Right atrium auricular region (tissue), 2 donors: ENCODE results near the gene CEP85. TPM values are rescaled to one million over a fixed set of nuclear protein-coding genes. Genes with fewer than 3 reads are reported as not detected.

ENCODE experiments used
- DNase-seq: peaks from one replicate; pipeline ENCODE4 v3.0.0-alpha.2; 2019; ENCODE audit warnings: low spot score
- H3K27ac ChIP-seq, 2 donors: fragments of 200-600 bp; sonication (generic); 1 replicate in 1 of 2; 2 replicates in 1 of 2; pipeline ENCODE4 v1.5.1; 2016 to 2019
- H3K27me3 ChIP-seq, 2 donors: fragments of 200-600 bp; sonication (generic); one replicate each; pipeline versions ENCODE4 v1.5.1 to v1.6.0; 2017 to 2019
- H3K36me3 ChIP-seq: fragments of 200-600 bp; sonication (generic); one replicate; pipeline ENCODE4 v1.5.1; 2016
- H3K4me1 ChIP-seq, 2 donors: fragments of 200-600 bp; sonication (generic); one replicate each; pipeline versions ENCODE4 v1.5.1 to v1.6.0; 2017 to 2019
- H3K4me3 ChIP-seq, 2 donors: fragments of 200-600 bp; sonication (generic); 1 replicate in 1 of 2; 2 replicates in 1 of 2; pipeline ENCODE4 v1.5.1; 2017 to 2019; ENCODE audit warnings: mild to moderate bottlenecking in 1 of 2, moderate library complexity in 1 of 2
- H3K9me3 ChIP-seq, 2 donors: fragments of 200-600 bp; sonication (generic); one replicate each; pipeline ENCODE4 v1.5.1; 2019
- CTCF ChIP-seq, 2 donors: fragments of 200-600 bp; sonication (generic); IDR thresholded peaks; one replicate each; pipeline ENCODE4 v1.5.1; 2019; ENCODE audit warnings: antibody characterized with exemption in 2 of 2
- total RNA-seq, 2 donors: library from RNA; depleted of rRNA; stranded (reverse); fragments of >200 nt; gene quantifications; one replicate each; pipeline ENCODE4 v1.1.0, GENCODE V29; 2016

Gene CEP85
- total RNA-seq, 2 donors from 2014 or later: 31.2 to 104 TPM

- H3K4me1 ChIP-seq: peaks cover 0 to 5% of the 10 kb centered on the region in 2 donors
- no peak overlapping the region for H3K27ac ChIP-seq
- no peaks in the 10 kb centered on the region for H3K9me3 ChIP-seq
- no peak overlapping the region for H3K4me3 ChIP-seq
- no peaks in the 10 kb centered on the region for H3K27me3 ChIP-seq
- no peaks in the 10 kb centered on the region for H3K36me3 ChIP-seq
- TF ChIP-seq CTCF (IDR thresholded peaks at IDR 0.05): no peak
- DNase-seq: no peak
Measured at GRCh38 chr1:26320896-26321295, 86.9 kb downstream of the CEP85 start.

- H3K27ac ChIP-seq: no peak overlapping the region
- TF ChIP-seq CTCF (IDR thresholded peaks at IDR 0.05): peak; percentile 64 to 91
- no peak overlapping the region for H3K4me3 ChIP-seq
Measured at GRCh38 chr1:26321315-26322041, 87.5 kb downstream of the CEP85 start.

GRCh38 chr1:26322042-26322331 lies 88.0 kb downstream of the CEP85 start:
- Histone ChIP-seq H3K27ac (no peak overlapping the region), H3K9me3 (no peaks in the 10 kb centered on the region), H3K4me1 (peaks cover 0 to 5% of the 10 kb centered on the region in 2 donors), H3K36me3 (no peaks in the 10 kb centered on the region), H3K27me3 (no peaks in the 10 kb centered on the region), H3K4me3 (no peak overlapping the region)
- no peak for DNase-seq
- TF ChIP-seq CTCF (IDR thresholded peaks at IDR 0.05): no peak

More at GRCh38 chr1:26321315-26322041, 87.5 kb downstream of the CEP85 start:
- no peaks in the 10 kb centered on the region for H3K27me3 ChIP-seq
- no peaks in the 10 kb centered on the region for H3K36me3 ChIP-seq
- peaks cover 0 to 5% of the 10 kb centered on the region in 2 donors for H3K4me1 ChIP-seq
- peak; percentile 95 for DNase-seq
- H3K9me3 ChIP-seq: no peaks in the 10 kb centered on the region

- H3K27ac ChIP-seq: no peak overlapping the region
- H3K4me3 ChIP-seq: no peak overlapping the region
- no peak for DNase-seq
- no peaks in the 10 kb centered on the region for H3K36me3 ChIP-seq
- H3K4me1 ChIP-seq: peaks cover 0 to 5% of the 10 kb centered on the region in 2 donors
- H3K27me3 ChIP-seq: no peaks in the 10 kb centered on the region
- no peaks in the 10 kb centered on the region for H3K9me3 ChIP-seq
- no peak for TF ChIP-seq CTCF (IDR thresholded peaks at IDR 0.05)
Measured at GRCh38 chr1:26323382-26323781, 89.4 kb downstream of the CEP85 start.

- no peak overlapping the region for H3K4me3 ChIP-seq
- no peaks in the 10 kb centered on the region for H3K36me3 ChIP-seq
- no peaks in the 10 kb centered on the region for H3K27me3 ChIP-seq
- H3K27ac ChIP-seq: no peak overlapping the region
- no peaks in the 10 kb centered on the region for H3K9me3 ChIP-seq
- TF ChIP-seq CTCF (IDR thresholded peaks at IDR 0.05): no peak
- no peak for DNase-seq
- peaks cover 0 to 5% of the 10 kb centered on the region in 2 donors for H3K4me1 ChIP-seq
Measured at GRCh38 chr1:26324550-26324949, 90.5 kb downstream of the CEP85 start.

- H3K4me3 ChIP-seq: no peak overlapping the region
- H3K36me3 ChIP-seq: no peaks in the 10 kb centered on the region
- no peak for TF ChIP-seq CTCF (IDR thresholded peaks at IDR 0.05)
- H3K9me3 ChIP-seq: no peaks in the 10 kb centered on the region
- H3K27me3 ChIP-seq: no peaks in the 10 kb centered on the region
- H3K27ac ChIP-seq: no peak overlapping the region
- no peak for DNase-seq
- H3K4me1 ChIP-seq: no peaks in the 10 kb centered on the region
Measured at GRCh38 chr1:26327956-26328362, 94.0 kb downstream of the CEP85 start.
